HepG2 (cell line): ENCODE results near the gene BPIFB2. TPM values are rescaled to one million over a fixed set of nuclear protein-coding genes. Genes with fewer than 3 reads are reported as not detected.

Experiments used
- BORCS8-MEF2B ChIP-seq: sonication (generic); formaldehyde crosslinking; IDR thresholded peaks from 2 replicates; pipeline ENCODE4 v1.8.0; 2022; ENCODE audit warnings: mild to moderate bottlenecking, missing genetic modification reagents
- CREBL2 ChIP-seq: sonication (generic); formaldehyde crosslinking; IDR thresholded peaks from 2 replicates; pipeline ENCODE4 v1.8.1; 2023; ENCODE audit warnings: missing genetic modification reagents, mild to moderate bottlenecking, borderline replicate concordance
- ELK4 ChIP-seq: sonication (generic); formaldehyde crosslinking; IDR thresholded peaks from 2 replicates; pipeline ENCODE4 v1.9.0; 2021; ENCODE audit warnings: missing genetic modification reagents, borderline replicate concordance
- FOXM1 ChIP-seq: sonication (generic); formaldehyde crosslinking; IDR thresholded peaks from 2 replicates; pipeline ENCODE4 v1.5.0; 2020; ENCODE audit warnings: missing genetic modification reagents
- HIVEP1 ChIP-seq: sonication (generic); formaldehyde crosslinking; IDR thresholded peaks from 2 replicates; pipeline ENCODE4 v1.4.0; 2020; ENCODE audit warnings: mild to moderate bottlenecking, missing genetic modification reagents
- KDM6A ChIP-seq: IDR thresholded peaks from 2 replicates; pipeline ENCODE4 v1.6.1; 2016; ENCODE audit warnings: low read depth
- MEIS2 ChIP-seq: sonication (generic); formaldehyde crosslinking; IDR thresholded peaks from 2 replicates; pipeline ENCODE4 v1.9.0; 2021; ENCODE audit warnings: mild to moderate bottlenecking, missing genetic modification reagents
- NFYB ChIP-seq: sonication (generic); formaldehyde crosslinking; IDR thresholded peaks from 2 replicates; pipeline ENCODE4 v1.4.0; 2020; ENCODE audit warnings: missing genetic modification reagents
- NFYC ChIP-seq: IDR thresholded peaks from 2 replicates; pipeline ENCODE4 v1.6.1; 2016; ENCODE audit warnings: missing genetic modification reagents, missing compliant biosample characterization
- RBM39 ChIP-seq: fragments of 200-400 bp; formaldehyde crosslinking; IDR thresholded peaks from one replicate; pipeline ENCODE4 v1.6.1; 2018; ENCODE audit warnings: antibody characterized with exemption, mild to moderate bottlenecking, low read depth, low read length; ENCODE audit not compliant: poor library complexity, severe bottlenecking
- RXRA ChIP-seq: sonication (generic); formaldehyde crosslinking; IDR thresholded peaks from 2 replicates; pipeline ENCODE4 v1.5.1; 2020; ENCODE audit warnings: missing genetic modification reagents
- ZNF3 ChIP-seq: IDR thresholded peaks from 2 replicates; pipeline ENCODE4 v1.7.0; 2017; ENCODE audit warnings: inconsistent platforms
- ZNF337 ChIP-seq: sonication (generic); formaldehyde crosslinking; IDR thresholded peaks from 2 replicates; pipeline ENCODE4 v1.5.1; 2020; ENCODE audit warnings: missing genetic modification reagents, low read depth, mild to moderate bottlenecking, borderline replicate concordance
- ZNF367 ChIP-seq: sonication (generic); formaldehyde crosslinking; IDR thresholded peaks from 2 replicates; pipeline ENCODE4 v1.4.0; 2020; ENCODE audit warnings: missing genetic modification reagents, borderline replicate concordance
- ZNF382 ChIP-seq: sonication (generic); formaldehyde crosslinking; IDR thresholded peaks from 2 replicates; pipeline ENCODE4 v1.5.0; 2020; ENCODE audit warnings: missing genetic modification reagents, mild to moderate bottlenecking, borderline replicate concordance
- ZNF446 ChIP-seq: sonication (generic); formaldehyde crosslinking; IDR thresholded peaks from 2 replicates; pipeline ENCODE4 v1.5.0; 2020; ENCODE audit warnings: mild to moderate bottlenecking, missing genetic modification reagents
- ZNF589 ChIP-seq: sonication (generic); formaldehyde crosslinking; conservative IDR thresholded peaks from 2 replicates; pipeline ENCODE4 v1.8.0; 2022; ENCODE audit warnings: mild to moderate bottlenecking, moderate library complexity, missing genetic modification reagents
- ZNF850 ChIP-seq: sonication (generic); formaldehyde crosslinking; conservative IDR thresholded peaks from 2 replicates; pipeline ENCODE4 v1.9.0; 2021; ENCODE audit warnings: mild to moderate bottlenecking, missing genetic modification reagents
- ZSCAN12 ChIP-seq: sonication (generic); formaldehyde crosslinking; IDR thresholded peaks from 2 replicates; pipeline ENCODE4 v1.9.0; 2021; ENCODE audit warnings: mild to moderate bottlenecking, missing genetic modification reagents
- polyA plus RNA-seq, 8 experiments: library from polyadenylated mRNA; depleted of rRNA in 3 of 8; stranded (reverse) in 7 of 8; unstranded in 1 of 8; fragments of >200 nt; fragmentation: Illumina TruSeq in 4 of 8; extraction: Trizol in 4 of 8; gene quantifications; 2 replicates each; pipeline versions ENCODE4 v1.2.1 to v1.2.3, GENCODE V29; 2011 to 2016; ENCODE audit warnings: low read depth in 4 of 8, missing spikeins in 1 of 8, mixed read lengths in 1 of 8; ENCODE audit not compliant: insufficient read depth in 1 of 8
- total RNA-seq, 5 experiments: library from RNA; depleted of rRNA; stranded (reverse); fragments of >200 nt; fragmentation: Illumina TruSeq; extraction: Trizol; gene quantifications; 2 replicates each; pipeline ENCODE4 v1.2.3, GENCODE V29; 2016; ENCODE audit warnings: low read depth in 1 of 5
- TF ChIP-seq, protein P1 (sequence below): sonication (generic); formaldehyde crosslinking; IDR thresholded peaks from 2 replicates; pipeline ENCODE4 v1.4.0; 2020; ENCODE audit warnings: mild to moderate bottlenecking, missing genetic modification reagents

The BPIFB2 gene
- total and polyA plus RNA-seq, 2 of the 13 experiments (the other 11 are each of a cell fraction or from before 2014, with no cell fraction given): 54.5 to 902 TPM

- TF ChIP-seq ELK4 (CRISPR knock-in tag): no peak
- TF ChIP-seq, protein P1, sequence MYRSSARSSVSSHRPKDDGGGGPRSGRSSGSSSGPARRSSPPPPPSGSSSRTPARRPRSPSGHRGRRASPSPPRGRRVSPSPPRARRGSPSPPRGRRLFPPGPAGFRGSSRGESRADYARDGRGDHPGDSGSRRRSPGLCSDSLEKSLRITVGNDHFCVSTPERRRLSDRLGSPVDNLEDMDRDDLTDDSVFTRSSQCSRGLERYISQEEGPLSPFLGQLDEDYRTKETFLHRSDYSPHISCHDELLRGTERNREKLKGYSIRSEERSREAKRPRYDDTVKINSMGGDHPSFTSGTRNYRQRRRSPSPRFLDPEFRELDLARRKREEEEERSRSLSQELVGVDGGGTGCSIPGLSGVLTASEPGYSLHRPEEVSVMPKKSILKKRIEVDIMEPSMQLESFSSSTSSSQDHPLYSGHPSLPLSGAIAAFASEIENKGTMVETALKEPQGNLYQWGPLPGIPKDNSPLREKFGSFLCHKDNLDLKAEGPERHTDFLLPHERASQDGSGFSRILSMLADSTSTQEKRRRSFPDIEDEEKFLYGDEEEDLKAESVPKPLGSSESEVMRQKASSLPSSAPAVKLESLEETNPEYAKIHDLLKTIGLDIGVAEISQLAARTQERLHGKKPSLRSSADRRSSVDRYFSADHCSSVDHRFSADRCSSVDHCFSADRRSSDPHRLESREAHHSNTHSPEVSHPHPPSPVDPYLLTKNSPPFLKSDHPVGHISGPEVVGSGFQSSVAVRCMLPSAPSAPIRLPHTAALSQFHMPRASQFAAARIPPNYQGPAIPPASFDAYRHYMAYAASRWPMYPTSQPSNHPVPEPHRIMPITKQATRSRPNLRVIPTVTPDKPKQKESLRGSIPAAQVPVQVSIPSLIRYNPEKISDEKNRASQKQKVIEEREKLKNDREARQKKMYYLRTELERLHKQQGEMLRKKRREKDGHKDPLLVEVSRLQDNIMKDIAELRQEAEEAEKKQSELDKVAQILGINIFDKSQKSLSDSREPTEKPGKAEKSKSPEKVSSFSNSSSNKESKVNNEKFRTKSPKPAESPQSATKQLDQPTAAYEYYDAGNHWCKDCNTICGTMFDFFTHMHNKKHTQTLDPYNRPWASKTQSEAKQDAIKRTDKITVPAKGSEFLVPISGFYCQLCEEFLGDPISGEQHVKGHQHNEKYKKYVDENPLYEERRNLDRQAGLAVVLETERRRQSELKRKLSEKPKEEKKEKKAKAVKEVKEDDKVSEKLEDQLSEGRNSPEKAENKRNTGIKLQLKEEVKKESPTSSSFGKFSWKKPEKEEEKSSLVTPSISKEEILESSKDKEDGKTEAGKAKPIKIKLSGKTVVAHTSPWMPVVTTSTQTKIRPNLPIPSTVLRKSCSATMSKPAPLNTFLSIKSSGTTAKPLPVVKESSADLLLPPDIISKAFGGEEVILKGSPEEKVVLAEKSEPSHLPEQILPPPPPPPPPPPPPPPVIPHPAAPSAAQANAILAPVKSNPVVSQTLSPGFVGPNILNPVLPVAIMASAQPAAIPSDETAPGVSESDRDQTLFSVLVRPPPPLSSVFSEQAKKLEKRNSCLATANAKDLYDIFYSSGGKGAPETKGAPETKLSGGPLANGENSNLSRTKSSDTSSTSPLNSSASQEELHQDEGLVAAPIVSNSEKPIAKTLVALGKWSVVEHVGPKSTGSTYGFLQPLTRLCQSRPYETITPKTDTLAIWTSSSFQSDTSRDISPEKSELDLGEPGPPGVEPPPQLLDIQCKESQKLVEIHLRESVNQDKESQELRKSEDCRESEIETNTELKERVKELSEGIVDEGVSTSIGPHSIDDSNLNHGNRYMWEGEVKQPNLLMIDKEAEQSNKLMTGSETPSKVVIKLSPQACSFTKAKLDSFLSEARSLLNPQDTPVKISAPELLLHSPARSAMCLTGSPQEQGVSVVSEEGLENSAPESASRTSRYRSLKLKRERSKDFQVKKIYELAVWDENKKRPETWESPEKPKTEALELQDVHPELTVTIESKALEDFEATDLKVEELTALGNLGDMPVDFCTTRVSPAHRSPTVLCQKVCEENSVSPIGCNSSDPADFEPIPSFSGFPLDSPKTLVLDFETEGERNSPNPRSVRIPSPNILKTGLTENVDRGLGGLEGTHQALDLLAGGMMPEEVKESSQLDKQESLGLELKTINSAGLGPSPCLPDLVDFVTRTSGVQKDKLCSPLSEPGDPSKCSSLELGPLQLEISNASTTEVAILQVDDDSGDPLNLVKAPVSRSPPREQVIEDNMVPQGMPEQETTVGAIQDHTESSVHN (CRISPR knock-in tag): peak; percentile 81; the same call in 1 of the 2 replicates
- TF ChIP-seq NFYB (CRISPR knock-in tag): no peak; the same call in 1 of the 2 replicates
- TF ChIP-seq FOXM1: no peak
- no peak for TF ChIP-seq CREBL2
- peak; percentile 89 for TF ChIP-seq KDM6A (CRISPR knock-in tag)
- TF ChIP-seq ZNF850 (CRISPR knock-in tag): no peak
- peak; percentile 90 for TF ChIP-seq BORCS8-MEF2B (CRISPR knock-in tag)
- 0 out of 2 replicates have a peak, but pooled peaks have one; percentile 26 for TF ChIP-seq ZSCAN12 (CRISPR knock-in tag)
- TF ChIP-seq ZNF446 (CRISPR knock-in tag): no peak
- TF ChIP-seq MEIS2 (CRISPR knock-in tag): peak; percentile 98
- TF ChIP-seq RBM39: peak; percentile 65
- TF ChIP-seq HIVEP1 (CRISPR knock-in tag): peak; percentile 77; the same call in 1 of the 2 replicates
- TF ChIP-seq ZNF382 (CRISPR knock-in tag): no peak
- TF ChIP-seq NFYC (CRISPR knock-in tag): no peak; the same call in 1 of the 2 replicates
- TF ChIP-seq ZNF367 (CRISPR knock-in tag): no peak
- peak; percentile 29; the same call in 1 of the 2 replicates for TF ChIP-seq ZNF3 (CRISPR knock-in tag)
- peak; percentile 82 for TF ChIP-seq RXRA (CRISPR knock-in tag)
- TF ChIP-seq ZNF589 (CRISPR knock-in tag): 0 out of 2 replicates have a peak, but pooled peaks have one; percentile 80
- TF ChIP-seq ZNF337 (CRISPR knock-in tag): peak; percentile 71; the same call in 1 of the 2 replicates
Observed at GRCh38 chr20:33005908-33006775, 1.4 kb upstream of the BPIFB2 start (continued).
